Measurements from ENCODE around the gene IMPDH1.

The IMPDH1 gene

GRCh38 chr7:128405471-128406313 lies 4.1 kb downstream of the IMPDH1 start:
- peak; percentile 54 for DNase-seq

DNA sequence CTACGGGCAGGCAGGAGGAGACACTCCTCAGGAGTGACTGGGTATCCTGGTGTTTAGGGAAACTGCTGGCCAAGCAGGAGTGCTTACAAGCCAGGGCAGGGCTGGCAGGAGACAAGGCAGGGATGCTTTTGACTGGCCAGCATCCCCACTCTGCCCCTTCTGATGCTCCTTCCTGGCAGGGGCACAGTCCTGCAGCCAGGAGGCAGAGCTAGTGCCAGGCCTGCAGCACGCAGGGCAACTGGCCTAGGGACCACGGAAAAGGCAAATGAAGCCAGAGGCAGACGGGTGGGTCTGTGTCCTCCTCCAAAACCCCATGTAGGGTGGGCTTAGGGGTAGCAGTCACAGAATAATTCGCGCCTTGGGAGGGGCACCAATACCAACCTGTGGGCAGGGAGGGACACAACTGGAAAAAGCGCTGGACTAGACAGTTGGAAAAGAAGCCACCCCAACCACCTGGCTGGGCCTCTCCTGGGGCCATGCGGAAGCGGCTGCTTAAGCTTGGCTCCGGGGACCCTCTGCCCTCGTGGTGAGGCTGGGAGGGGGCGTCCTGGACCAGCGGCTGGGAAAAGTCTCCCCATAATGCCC lies 4.8 kb downstream of the IMPDH1 start:
- no peak for DNase-seq

GRCh38 chr7:128404143-128404681 lies 5.6 kb downstream of the IMPDH1 start:
- DNase-seq, result no peak

- no peak for DNase-seq
Observed at GRCh38 chr7:128403676-128404075, 6.1 kb downstream of the IMPDH1 start.

GRCh38 chr7:128402356-128402755 lies 7.4 kb downstream of the IMPDH1 start:
- no peak for DNase-seq

GRCh38 chr7:128400566-128400965 lies 9.2 kb downstream of the IMPDH1 start:
- no peak for DNase-seq

GRCh38 chr7:128399991-128400390 lies 9.8 kb downstream of the IMPDH1 start:
- DNase-seq, result no peak

- DNase-seq, result no peak
Observed at GRCh38 chr7:128398841-128399135, 11.0 kb downstream of the IMPDH1 start.

DNA sequence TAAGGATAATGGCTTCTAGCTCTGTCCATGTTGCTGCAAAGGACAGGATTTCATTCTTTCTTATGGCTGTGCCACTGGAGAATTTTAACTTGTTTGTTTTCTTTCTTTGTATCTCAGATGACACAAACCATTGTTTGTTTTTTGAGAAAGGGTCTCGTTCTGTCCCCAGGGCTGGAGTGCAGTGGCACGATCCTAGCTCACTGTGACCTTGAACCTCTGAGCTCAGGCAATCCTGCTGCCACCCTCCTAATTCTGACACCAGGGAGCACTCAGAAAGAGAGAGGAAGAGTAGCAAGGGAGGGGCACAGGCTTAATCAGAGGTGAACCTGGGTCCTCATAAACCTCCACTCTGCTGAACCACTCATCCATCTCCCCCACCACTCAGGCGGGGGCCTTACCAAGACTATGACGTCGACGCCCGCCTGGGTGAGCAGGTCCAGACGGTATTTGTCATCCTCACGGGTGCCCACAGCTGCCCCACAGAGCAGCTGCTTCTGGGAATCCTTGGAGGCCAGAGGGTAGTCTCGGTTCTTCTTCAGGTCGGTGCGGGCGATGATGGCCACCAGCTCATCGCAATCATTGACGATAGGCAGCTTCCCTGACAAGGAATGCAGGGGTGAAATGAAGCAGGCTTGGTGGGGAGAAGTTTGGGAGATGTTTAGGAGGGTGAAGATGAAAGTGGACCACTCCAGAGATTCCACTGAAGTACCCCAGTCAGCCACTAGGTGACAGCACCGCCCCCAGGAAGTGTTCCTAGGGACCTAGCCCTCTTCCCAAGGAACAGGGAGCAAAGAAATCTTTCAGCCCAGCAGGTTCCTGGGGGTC lies 11.6 kb downstream of the IMPDH1 start:
- peak; percentile 52 for DNase-seq

- DNase-seq, result no peak
Observed at GRCh38 chr7:128396357-128396756, 13.4 kb downstream of the IMPDH1 start.

DNA sequence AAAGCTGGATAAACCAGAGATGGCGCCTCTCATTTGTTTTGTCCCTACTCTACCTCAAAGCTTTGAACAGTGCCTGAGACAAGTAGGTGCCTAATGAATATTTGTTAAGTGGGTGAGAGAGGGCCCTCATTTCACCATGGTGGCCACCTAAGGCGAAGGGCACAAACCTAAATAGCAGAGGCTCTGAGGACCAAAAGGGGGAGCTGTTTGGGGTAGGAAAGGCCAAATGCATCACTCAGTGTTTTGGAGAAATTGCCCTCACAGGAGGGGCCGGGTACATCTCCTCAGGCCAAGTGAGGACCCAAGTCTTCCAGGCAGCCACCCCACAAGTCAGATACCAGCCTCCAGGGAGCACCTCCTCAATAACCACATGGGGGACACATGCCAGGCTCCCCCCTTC lies 14.0 kb downstream of the IMPDH1 start:
- no peak for DNase-seq

DNA sequence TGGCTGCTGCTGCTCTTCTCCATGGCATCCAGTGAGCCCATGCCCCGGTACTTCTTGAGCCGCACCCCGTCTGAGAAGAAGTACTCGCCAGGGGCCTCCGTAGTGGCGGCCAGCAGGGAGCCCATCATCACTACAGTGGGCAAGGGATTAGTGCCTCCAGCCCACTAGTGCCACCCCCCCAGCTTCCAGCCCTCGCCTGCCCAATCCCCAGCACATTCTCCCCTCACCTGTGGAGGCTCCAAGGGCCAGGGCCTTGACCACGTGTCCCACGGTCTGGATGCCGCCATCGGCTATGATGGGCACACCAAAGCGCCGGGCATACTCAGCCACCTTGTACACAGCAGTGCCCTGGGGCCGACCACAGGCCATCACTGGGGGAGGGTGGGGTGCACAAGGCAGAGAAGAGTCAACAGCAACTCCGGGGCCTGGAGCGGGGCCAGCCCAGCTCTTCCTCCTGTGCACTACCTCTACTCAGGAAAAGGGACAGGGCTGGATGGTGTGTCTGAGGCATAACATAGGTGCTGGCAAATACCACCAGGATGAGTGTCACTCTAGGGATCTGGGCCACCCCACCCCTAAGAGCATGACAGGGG lies 14.8 kb downstream of the IMPDH1 start:
- DNase-seq, result no peak

DNA sequence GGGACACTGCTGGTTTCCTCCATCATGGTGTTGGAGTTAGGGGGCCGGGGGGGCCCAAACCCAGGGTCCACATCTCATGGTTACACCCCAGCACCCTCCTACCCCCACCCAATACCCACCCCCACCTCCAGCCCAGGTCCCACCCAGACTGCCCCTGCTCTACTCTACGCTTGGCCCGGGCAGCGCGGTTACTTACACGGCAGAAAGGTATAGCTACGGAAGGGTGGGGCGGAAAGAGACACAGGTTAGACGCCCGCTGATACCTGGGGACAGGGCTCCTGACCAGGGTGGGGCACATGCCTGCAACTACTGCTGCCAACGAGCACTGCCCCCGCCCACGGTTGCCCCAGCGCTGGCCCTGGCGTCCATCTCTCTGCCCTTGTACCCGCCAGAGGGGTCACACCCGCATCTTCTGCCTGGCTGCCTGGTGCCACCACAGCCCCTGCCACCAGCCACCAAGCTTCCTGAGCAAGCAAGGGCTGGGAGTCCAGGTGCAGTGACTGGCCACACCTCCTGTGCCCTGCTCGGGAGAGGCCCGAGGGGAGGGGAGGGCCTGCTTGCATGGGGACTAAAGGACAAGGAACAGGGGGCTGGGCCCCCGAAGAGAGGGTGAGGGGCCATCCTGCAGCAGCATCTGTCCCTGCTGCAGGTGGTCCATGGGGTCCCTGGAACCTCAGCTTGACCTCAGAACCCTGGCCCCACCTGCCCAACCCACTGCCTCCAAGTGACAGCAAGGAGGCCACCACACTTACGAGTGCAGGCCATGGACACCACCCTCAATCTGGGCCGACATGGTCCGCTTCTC lies 16.1 kb downstream of the IMPDH1 start:
- DNase-seq, result no peak

DNA sequence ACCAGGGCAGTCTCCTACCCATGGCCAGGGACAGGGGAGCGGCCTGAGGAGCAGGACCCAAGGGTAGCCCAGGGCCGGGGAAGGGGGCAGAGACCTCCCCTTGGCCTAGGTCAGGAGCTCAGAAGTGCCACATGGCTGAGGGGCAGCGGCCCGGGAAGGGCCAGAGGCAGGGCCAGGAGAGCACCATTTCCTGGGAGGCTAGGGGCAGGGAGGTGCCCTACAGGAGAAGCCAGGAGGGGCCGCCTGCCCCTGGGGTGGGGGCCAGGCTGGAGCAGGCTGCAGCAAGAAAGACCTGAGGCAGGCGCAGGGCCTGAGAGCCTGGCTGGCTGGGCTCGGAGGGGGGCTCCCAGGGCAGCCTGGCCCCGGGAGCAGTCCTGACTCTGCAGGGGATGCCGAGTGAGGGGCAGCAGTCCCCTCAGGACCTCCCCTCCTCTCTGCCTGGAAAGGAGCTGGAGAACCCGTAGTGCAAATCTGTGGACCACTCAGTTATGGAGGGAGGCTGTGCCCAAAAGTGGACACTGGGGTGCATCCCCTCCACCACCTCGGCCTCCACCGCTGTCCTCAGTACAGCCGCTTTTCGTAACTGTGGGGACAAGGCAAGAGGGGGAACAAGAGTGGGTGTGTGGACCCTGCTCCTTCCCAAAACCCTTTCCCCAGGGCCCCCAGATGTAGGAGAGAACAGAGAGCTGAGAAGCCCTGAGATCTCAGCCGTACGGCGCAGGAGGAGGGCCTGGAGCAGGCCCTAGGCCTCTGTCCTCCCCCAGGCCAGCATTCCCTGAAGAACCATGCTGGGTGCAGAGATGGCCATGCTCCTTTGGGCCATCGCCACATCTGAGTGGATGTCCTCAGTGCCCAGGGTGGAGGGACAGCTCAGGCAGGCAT lies 17.1 kb downstream of the IMPDH1 start:
- DNase-seq, result no peak

DNA sequence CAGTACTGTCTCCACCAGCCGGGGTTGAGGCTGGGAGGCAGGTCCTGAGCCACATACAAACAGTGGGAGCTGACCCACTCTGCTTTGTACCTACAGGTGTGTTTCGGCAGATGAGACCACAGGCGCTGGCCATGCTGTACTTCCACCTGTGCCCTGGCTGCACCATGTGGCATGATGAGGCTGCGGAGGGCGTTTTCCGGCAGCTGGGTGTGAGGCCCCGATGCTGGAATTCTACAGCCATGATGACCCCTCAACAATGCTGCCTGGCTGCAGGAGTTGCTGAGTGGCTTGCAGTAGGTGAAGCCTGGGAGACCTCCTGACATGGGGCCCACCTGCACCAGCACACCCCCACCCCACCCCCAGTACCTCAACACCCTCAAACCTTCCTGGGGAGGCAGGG lies 18.0 kb downstream of the IMPDH1 start:
- DNase-seq, result no peak

DNA sequence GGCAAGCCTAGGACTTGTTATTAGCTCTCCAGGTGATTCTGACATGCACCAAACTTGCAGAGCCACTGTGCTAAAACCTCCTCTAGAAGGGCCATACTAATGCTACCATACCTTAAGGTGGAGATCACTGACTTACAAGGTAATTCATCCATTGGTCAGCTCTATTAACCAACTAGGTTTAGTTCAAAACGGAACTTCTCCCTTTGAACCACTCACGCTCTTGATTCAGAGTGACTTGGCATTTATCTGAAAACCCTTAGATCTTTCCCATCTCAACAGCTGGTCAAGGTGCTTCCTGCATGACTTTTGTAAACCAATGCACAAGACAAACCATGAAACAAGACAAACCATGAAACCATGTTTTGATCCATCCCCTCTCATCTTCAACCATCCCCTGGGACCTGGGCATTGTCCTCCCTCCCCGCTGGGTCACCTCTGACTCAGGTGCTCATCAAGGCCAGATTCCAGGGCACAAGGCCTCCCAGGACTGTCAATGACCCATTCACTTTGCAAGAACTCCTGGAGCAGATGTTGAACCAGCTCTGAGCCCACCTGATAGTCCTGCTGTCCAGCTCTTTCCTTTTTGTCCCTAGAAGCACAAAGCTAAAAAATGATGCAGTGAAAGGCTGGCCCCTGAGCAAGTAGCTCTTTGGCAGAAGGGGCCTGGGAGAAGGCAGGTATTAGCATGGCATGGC lies 18.8 kb downstream of the IMPDH1 start:
- DNase-seq, result no peak

DNA sequence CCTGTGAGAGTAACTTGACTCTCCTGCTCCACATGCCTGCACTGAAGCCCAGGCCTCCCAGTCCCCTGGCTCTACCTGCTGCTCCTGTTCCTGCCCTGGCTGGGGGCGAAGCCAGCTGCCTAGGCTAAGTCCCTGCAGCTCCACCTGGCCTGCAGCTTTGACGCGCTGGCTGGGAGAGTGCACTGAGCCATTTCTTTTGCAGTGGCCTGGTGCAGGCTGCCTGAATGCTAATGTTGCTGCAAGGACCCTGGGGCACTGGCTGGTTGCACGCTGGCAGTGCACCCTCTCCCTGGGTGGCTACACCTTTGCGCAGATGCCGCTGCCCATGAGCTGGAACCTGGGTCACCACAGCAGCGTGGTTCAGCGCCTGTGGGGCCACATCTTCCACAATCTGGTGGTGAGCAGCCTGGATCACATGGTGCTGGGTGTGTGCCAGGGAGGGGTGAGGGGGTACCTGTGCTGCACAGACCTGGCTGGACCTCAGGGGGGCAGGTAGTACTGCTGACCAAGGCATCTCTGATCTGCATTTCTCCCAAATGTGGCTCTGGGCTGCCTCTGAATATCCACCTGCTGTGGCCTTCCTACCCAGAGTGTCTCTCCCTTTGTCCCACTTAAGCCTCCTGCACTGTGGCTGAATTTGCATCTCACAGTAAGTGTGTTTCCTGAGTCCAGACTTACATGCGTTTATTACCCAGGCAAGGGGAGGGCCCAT lies 20.0 kb downstream of the IMPDH1 start:
- DNase-seq, result no peak

GRCh38 chr7:128389085-128389617 lies 20.6 kb downstream of the IMPDH1 start:
- DNase-seq, result no peak

GRCh38 chr7:128388145-128388485 lies 21.7 kb downstream of the IMPDH1 start:
- DNase-seq, result no peak
